Measurements from ENCODE around the gene PARD6A. TPM values are rescaled to one million over a fixed set of nuclear protein-coding genes. Genes with fewer than 3 reads are reported as not detected.

The PARD6A gene
- total RNA-seq, 6 experiments from 2014 or later = 0.55 to 1.1 (median 0.86) TPM

DNA sequence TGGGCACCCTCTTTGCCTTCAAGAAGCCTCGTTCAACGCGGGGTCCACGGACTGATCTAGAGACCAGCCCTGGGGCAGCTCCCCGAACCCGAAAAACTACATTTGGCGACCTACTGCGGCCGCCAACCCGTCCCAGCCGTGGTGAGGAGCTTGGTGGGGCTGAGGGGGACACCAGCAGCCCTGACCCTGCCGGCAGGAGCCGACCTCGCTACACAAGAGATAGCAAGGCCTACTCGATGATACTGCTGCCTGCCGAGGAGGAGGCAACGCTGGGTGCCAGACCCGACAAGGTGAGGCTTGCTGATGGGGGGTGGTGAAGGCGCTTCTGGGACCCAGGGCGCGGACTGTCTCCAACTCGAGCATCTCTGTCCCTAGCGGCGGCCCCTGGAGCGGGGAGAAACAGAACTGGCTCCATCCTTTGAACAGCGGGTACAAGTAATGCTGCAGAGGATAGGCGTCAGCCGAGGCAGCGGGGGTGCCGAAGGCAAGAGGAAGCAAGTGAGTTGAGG lies 6.3 kb upstream of the PARD6A start:
- Mint-ChIP-seq H3K27ac (no peak overlapping the region), H3K36me3 (ENCODE audit: low read depth) (no peaks in the 10 kb centered on the region), H3K4me3 (no peak overlapping the region), H3K9me3 (no peaks in the 10 kb centered on the region), H3K27me3 (ENCODE audit: insufficient read depth) (peaks cover 24% of the 10 kb centered on the region), H3K4me1 (ENCODE audit: low read depth) (peaks cover 8% of the 10 kb centered on the region)
- DNase-seq = no peak
- TF ChIP-seq CTCF (IDR thresholded peaks at IDR 0.05) = no peak

- peaks cover 15% of the 10 kb centered on the region for H3K27me3 Mint-ChIP-seq (ENCODE audit: insufficient read depth)
- peaks cover 11% of the 10 kb centered on the region for H3K4me1 Mint-ChIP-seq (ENCODE audit: low read depth)
- H3K4me3 Mint-ChIP-seq = no peak overlapping the region
- H3K9me3 Mint-ChIP-seq = no peaks in the 10 kb centered on the region
- no peak for TF ChIP-seq CTCF (IDR thresholded peaks at IDR 0.05)
- H3K27ac Mint-ChIP-seq = no peak overlapping the region
- H3K36me3 Mint-ChIP-seq (ENCODE audit: low read depth) = no peaks in the 10 kb centered on the region
- no peak for DNase-seq
Measured at GRCh38 chr16:67655363-67655762, 5.4 kb upstream of the PARD6A start.

GRCh38 chr16:67656344-67657016 lies 4.3 kb upstream of the PARD6A start:
- H3K4me3 Mint-ChIP-seq = no peak overlapping the region
- no peak for TF ChIP-seq CTCF (IDR thresholded peaks at IDR 0.05)
- no peak overlapping the region for H3K27ac Mint-ChIP-seq
- H3K36me3 Mint-ChIP-seq (ENCODE audit: low read depth) = no peaks in the 10 kb centered on the region
- H3K4me1 Mint-ChIP-seq (ENCODE audit: low read depth) = peaks cover 11% of the 10 kb centered on the region
- peaks cover 11% of the 10 kb centered on the region for H3K27me3 Mint-ChIP-seq (ENCODE audit: insufficient read depth)
- H3K9me3 Mint-ChIP-seq = no peaks in the 10 kb centered on the region
- no peak for DNase-seq

GRCh38 chr16:67657017-67657608 lies 3.6 kb upstream of the PARD6A start:
- Mint-ChIP-seq H3K27me3 (ENCODE audit: insufficient read depth) (peaks cover 7% of the 10 kb centered on the region), H3K9me3 (no peaks in the 10 kb centered on the region), H3K4me3 (no peak overlapping the region), H3K27ac (no peak overlapping the region), H3K36me3 (ENCODE audit: low read depth) (no peaks in the 10 kb centered on the region), H3K4me1 (ENCODE audit: low read depth) (peaks cover 11% of the 10 kb centered on the region)
- DNase-seq = no peak
- TF ChIP-seq CTCF (IDR thresholded peaks at IDR 0.05) = no peak

DNA sequence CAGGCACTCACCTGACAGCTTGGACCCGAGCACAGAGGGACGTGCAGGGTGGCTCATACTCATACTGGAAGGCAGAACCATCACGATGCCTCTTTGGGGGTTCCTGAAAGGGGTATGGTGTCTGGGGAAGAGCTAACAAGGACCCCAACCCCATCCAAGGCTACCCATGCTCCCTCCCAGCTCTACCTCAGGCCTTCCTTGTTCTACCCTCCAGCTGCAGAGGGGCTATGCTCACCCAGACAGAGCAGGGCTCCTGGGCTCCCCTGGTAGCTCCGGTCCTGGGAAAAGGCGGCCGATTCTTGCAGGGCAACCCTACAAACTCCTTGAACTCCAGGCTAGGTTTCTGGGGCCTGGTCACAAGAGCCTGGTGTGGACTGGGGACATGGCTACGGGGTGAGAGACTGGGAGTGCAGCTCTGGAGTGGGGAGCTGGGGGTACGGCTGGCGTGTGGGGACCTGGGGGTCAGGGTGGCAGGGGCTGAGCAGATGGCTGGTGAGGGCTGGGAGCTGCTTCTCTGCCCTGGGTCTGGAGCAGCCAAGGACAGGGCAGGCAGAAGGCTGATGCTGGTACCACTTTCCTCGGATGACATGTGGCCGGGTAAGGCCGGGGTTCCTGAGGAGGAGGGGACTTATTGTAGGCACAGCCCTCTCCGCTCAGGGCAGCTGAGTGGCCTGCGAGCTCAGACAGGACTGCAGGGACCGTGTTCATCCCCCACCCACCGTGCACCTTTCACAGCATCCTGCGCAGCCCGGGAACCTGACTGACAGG lies 2.8 kb upstream of the PARD6A start:
- H3K9me3 Mint-ChIP-seq = no peaks in the 10 kb centered on the region
- no peak overlapping the region for H3K27ac Mint-ChIP-seq
- no peak for TF ChIP-seq CTCF (IDR thresholded peaks at IDR 0.05)
- H3K4me3 Mint-ChIP-seq = no peak overlapping the region
- DNase-seq = no peak
- H3K36me3 Mint-ChIP-seq (ENCODE audit: low read depth) = no peaks in the 10 kb centered on the region
- H3K4me1 Mint-ChIP-seq (ENCODE audit: low read depth) = peaks cover 11% of the 10 kb centered on the region
- H3K27me3 Mint-ChIP-seq (ENCODE audit: insufficient read depth) = peaks cover 5% of the 10 kb centered on the region; the same call in 1 of the 2 replicates

Measured in HFFc6 (cell line).